K562 (cell line): ENCODE data around the gene OSCAR. TPM values are rescaled to one million over a fixed set of nuclear protein-coding genes. Genes with fewer than 3 reads are reported as not detected.

ENCODE experiments used
- ARID2 ChIP-seq: fragments of 450-650 bp; IDR thresholded peaks from 2 replicates; pipeline ENCODE4 v1.6.1; 2017; ENCODE audit warnings: antibody characterized with exemption, mild to moderate bottlenecking
- ARNT ChIP-seq, 2 experiments: fragments of 450-650 bp; IDR thresholded peaks; 2 replicates each; pipeline ENCODE4 v1.6.1; 2016; ENCODE audit warnings: mild to moderate bottlenecking in 1 of 2
- CBX2 ChIP-seq: fragments of 200-600 bp; sonication (generic); IDR thresholded peaks from one replicate; pipeline ENCODE4 v1.6.1; 2012; ENCODE audit warnings: mild to moderate bottlenecking, low read length, inconsistent platforms; ENCODE audit not compliant: insufficient read depth, poor library complexity, severe bottlenecking
- CREBBP ChIP-seq: IDR thresholded peaks from one replicate; pipeline ENCODE4 v1.6.1; 2012; ENCODE audit warnings: low read depth, mild to moderate bottlenecking, control low read depth, inconsistent platforms, low read length
- DDX20 ChIP-seq: fragments of 450-650 bp; IDR thresholded peaks from 2 replicates; pipeline ENCODE4 v1.6.1; 2016; ENCODE audit warnings: missing genetic modification characterization, low read depth, mild to moderate bottlenecking, missing compliant biosample characterization, moderate library complexity
- FOXA1 ChIP-seq: fragments of 450-650 bp; IDR thresholded peaks from 2 replicates; pipeline ENCODE4 v1.6.1; 2016; ENCODE audit warnings: mild to moderate bottlenecking, borderline replicate concordance
- HDAC1 ChIP-seq, 2 experiments: fragments of 450-650 bp; IDR thresholded peaks; 2 replicates each; pipeline ENCODE4 v1.6.1; 2016 to 2017; ENCODE audit warnings: inconsistent platforms in 1 of 2, mild to moderate bottlenecking in 1 of 2, moderate library complexity in 1 of 2
- HDGF ChIP-seq: fragments of 450-650 bp; IDR thresholded peaks from 2 replicates; pipeline ENCODE4 v1.6.1; 2016
- MLX ChIP-seq, 2 experiments: fragments of 450-650 bp in 1 of 2; sonication (generic) in 1 of 2; formaldehyde crosslinking; conservative IDR thresholded peaks; 2 replicates each; pipeline versions ENCODE4 v1.4.0 to v1.8.1; 2020 to 2022; ENCODE audit warnings: mild to moderate bottlenecking in 1 of 2, missing genetic modification reagents in 1 of 2
- NCOR1 ChIP-seq: fragments of 450-650 bp; IDR thresholded peaks from 2 replicates; pipeline ENCODE4 v1.6.1; 2016; ENCODE audit warnings: mild to moderate bottlenecking, moderate library complexity
- NFRKB ChIP-seq: fragments of 450-650 bp; IDR thresholded peaks from 2 replicates; pipeline ENCODE4 v1.6.1; 2016; ENCODE audit warnings: low read depth
- PRDM10 ChIP-seq: fragments of 450-650 bp; IDR thresholded peaks from 2 replicates; pipeline ENCODE4 v1.6.1; 2018; ENCODE audit not compliant: partially characterized antibody
- RHOXF2B ChIP-seq: fragments of 250-450 bp; sonication (Bioruptor Pico); conservative IDR thresholded peaks from 2 replicates; pipeline ENCODE4 v1.5.1; 2021
- SNAPC5 ChIP-seq: fragments of 250-450 bp; sonication (Bioruptor Pico); IDR thresholded peaks from 2 replicates; pipeline ENCODE4 v1.8.0; 2021; ENCODE audit warnings: moderate library complexity, mild to moderate bottlenecking, inconsistent platforms
- SRF ChIP-seq, 2 experiments: fragments of 250-450, 450-650 bp in 1 of 2; sonication (Bioruptor Pico) in 1 of 2; sonication (generic) in 1 of 2; formaldehyde crosslinking; IDR thresholded peaks; 2 replicates each; pipeline versions ENCODE4 v1.5.0 to v1.5.1; 2020 to 2022; ENCODE audit warnings: mild to moderate bottlenecking in 1 of 2, missing genetic modification reagents in 1 of 2
- SUPT5H ChIP-seq: fragments of 450-650 bp; IDR thresholded peaks from 2 replicates; pipeline ENCODE4 v1.6.1; 2016
- ZFP36 ChIP-seq: fragments of 150-350 bp; IDR thresholded peaks from 2 replicates; pipeline ENCODE4 v1.6.1; 2018; ENCODE audit warnings: low read length, low read depth; ENCODE audit not compliant: partially characterized antibody
- ZNF143 ChIP-seq: sonication (generic); formaldehyde crosslinking; IDR thresholded peaks from 2 replicates; pipeline ENCODE4 v1.9.0; 2022; ENCODE audit warnings: mild to moderate bottlenecking, missing genetic modification reagents
- ZNF609 ChIP-seq: sonication (generic); formaldehyde crosslinking; IDR thresholded peaks from 2 replicates; pipeline ENCODE4 v1.8.1; 2023; ENCODE audit warnings: missing genetic modification reagents, mild to moderate bottlenecking, borderline replicate concordance
- ZSCAN32 ChIP-seq: fragments of 450-650 bp; formaldehyde crosslinking; IDR thresholded peaks from 2 replicates; pipeline ENCODE4 v1.4.0; 2020; ENCODE audit warnings: mild to moderate bottlenecking, moderate library complexity
- polyA plus RNA-seq, 8 experiments: library from polyadenylated mRNA; depleted of rRNA in 4 of 8; stranded (reverse) in 5 of 8; unstranded in 3 of 8; fragments of >200 nt; fragmentation: Nextera tagmentation in 2 of 8; fragmentation: Illumina TruSeq in 1 of 8; extraction: Ambion mirVana in 2 of 8; extraction: Trizol in 1 of 8; gene quantifications; 2 replicates each; pipeline versions ENCODE4 v1.2.1 to v1.2.3, GENCODE V29; 2011 to 2014; ENCODE audit warnings: inconsistent platforms in 1 of 8, missing spikeins in 1 of 8
- total RNA-seq, 7 experiments: library from RNA; depleted of rRNA in 6 of 7; stranded (reverse); fragments of >200 nt in 6 of 7; fragmentation: Illumina TruSeq in 2 of 7; extraction: Trizol in 2 of 7; gene quantifications; 2 replicates each; pipeline versions ENCODE4 v1.2.1 to v1.2.3, GENCODE V29; 2011 to 2021; ENCODE audit warnings: low replicate concordance in 1 of 7

The OSCAR gene
- total and polyA plus RNA-seq, 9 of the 15 experiments (the other 6 are each of a cell fraction or from before 2014, with no cell fraction given) = 0.09 to 0.62 (median 0.13) TPM; not detected in 5

- TF ChIP-seq PRDM10 (no peak), NCOR1 (no peak), HDGF (no peak), SRF (CRISPR knock-in tag; IDR thresholded peaks at IDR 0.05) (no peak), ZFP36 (no peak), ZNF609 (CRISPR knock-in tag) (no peak), RHOXF2B (CRISPR knock-in tag) (no peak), ARNT (IDR thresholded peaks at IDR 0.05) (0 out of 4 replicates have a peak, but pooled peaks of 1 of the 2 experiments have one; percentile 50), CBX2 (no peak), MLX (CRISPR knock-in tag; conservative IDR thresholded peaks at IDR 0.05) (no peak), FOXA1 (no peak), ARID2 (0 out of 2 replicates have a peak, but pooled peaks have one; percentile 52), ZSCAN32 (no peak), SNAPC5 (CRISPR knock-in tag) (no peak), CREBBP (no peak), NFRKB (no peak), DDX20 (tag) (no peak), SUPT5H (no peak), ZNF143 (CRISPR knock-in tag) (no peak), HDAC1 (IDR thresholded peaks at IDR 0.05) (peak in 1 of 2 experiments; percentile 63; a peak in 2 of 4 replicates)
Observed at GRCh38 chr19:54096617-54097106, 3.9 kb downstream of the OSCAR start (continued).
